ENCODE data around the gene ME1. TPM values are rescaled to one million over a fixed set of nuclear protein-coding genes. Genes with fewer than 3 reads are reported as not detected.

Gene ME1
- total and polyA plus RNA-seq, 2 of the 13 experiments (the other 11 are each of a cell fraction or from before 2014, with no cell fraction given) = not detected

DNA sequence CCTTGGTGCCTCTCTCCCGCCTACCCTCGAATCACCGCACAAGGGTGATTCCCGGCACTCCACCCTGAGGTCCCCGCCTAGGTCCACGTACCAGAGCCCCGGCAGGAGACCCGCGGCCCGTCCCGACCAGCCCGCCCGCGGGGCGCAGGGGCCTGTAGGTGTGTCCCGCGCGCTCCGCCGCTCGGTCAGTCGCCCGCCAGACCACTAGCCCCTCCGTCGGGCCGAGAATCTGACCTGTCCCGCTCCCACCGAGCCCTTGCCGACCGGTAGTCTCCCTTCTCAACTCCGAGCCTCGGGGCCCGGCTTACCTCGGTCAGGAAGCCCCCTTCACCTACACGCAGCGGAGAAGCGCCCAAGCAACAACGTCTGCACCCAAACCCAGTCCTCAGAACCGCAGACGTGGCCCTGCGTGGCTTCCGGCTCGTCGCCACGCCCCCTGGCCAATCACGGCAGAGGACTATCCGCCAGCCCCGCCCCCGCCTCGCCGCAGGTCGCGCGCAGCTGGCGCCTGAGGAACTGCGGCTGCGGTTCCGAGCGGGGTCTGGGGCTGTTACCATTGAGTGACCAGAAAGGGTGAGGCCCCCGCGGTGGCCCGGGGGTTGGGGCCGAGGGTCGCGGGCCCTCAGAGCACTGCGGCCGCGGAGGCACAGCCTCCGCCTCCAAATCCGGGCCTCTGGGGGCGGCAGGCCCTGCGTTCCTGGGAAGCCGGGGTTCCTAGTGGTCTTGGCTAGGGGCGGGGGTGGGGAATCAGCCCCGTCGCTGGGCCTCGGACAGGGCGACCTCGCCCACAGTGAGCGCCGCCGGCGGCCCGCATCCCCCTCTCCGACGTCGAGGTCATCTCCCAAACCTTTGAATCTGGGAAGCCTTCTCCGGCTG, 237.7 kb downstream of the ME1 start, which contains the start of the genes PGM3 and RWDD2A (continued):
- no peak for TF ChIP-seq ZNF276 (CRISPR knock-in tag; IDR thresholded peaks at IDR 0.05; ENCODE audit: low read depth)
- TF ChIP-seq, protein P1, sequence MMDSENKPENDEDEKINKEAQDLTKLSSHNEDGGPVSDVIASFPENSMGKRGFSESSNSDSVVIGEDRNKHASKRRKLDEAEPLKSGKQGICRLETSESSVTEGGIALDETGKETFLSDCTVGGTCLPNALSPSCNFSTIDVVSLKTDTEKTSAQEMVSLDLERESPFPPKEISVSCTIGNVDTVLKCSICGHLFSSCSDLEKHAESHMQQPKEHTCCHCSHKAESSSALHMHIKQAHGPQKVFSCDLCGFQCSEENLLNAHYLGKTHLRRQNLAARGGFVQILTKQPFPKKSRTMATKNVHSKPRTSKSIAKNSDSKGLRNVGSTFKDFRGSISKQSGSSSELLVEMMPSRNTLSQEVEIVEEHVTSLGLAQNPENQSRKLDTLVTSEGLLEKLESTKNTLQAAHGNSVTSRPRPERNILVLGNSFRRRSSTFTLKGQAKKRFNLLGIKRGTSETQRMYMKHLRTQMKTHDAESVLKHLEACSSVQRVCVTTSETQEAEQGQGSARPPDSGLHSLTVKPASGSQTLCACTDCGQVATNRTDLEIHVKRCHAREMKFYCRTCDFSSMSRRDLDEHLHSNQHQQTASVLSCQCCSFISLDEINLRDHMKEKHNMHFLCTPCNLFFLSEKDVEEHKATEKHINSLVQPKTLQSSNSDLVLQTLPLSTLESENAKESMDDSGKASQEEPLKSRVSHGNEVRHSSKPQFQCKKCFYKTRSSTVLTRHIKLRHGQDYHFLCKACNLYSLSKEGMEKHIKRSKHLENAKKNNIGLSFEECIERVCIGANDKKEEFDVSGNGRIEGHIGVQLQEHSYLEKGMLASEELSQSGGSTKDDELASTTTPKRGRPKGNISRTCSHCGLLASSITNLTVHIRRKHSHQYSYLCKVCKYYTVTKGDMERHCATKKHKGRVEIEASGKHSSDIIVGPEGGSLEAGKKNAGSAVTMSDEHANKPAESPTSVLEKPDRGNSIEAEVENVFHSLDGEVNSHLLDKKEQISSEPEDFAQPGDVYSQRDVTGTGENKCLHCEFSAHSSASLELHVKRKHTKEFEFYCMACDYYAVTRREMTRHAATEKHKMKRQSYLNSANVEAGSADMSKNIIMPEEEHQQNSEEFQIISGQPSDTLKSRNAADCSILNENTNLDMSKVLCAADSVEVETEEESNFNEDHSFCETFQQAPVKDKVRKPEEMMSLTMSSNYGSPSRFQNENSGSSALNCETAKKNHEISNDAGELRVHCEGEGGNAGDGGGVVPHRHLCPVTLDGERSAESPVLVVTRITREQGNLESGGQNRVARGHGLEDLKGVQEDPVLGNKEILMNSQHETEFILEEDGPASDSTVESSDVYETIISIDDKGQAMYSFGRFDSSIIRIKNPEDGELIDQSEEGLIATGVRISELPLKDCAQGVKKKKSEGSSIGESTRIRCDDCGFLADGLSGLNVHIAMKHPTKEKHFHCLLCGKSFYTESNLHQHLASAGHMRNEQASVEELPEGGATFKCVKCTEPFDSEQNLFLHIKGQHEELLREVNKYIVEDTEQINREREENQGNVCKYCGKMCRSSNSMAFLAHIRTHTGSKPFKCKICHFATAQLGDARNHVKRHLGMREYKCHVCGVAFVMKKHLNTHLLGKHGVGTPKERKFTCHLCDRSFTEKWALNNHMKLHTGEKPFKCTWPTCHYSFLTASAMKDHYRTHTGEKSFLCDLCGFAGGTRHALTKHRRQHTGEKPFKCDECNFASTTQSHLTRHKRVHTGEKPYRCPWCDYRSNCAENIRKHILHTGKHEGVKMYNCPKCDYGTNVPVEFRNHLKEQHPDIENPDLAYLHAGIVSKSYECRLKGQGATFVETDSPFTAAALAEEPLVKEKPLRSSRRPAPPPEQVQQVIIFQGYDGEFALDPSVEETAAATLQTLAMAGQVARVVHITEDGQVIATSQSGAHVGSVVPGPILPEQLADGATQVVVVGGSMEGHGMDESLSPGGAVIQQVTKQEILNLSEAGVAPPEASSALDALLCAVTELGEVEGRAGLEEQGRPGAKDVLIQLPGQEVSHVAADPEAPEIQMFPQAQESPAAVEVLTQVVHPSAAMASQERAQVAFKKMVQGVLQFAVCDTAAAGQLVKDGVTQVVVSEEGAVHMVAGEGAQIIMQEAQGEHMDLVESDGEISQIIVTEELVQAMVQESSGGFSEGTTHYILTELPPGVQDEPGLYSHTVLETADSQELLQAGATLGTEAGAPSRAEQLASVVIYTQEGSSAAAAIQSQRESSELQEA (CRISPR knock-in tag; IDR thresholded peaks at IDR 0.05; ENCODE audit: not compliant biosample characterization) = peak; percentile 59
- peak; percentile 67; the same call in 1 of the 2 replicates for TF ChIP-seq ELF4 (CRISPR knock-in tag; IDR thresholded peaks at IDR 0.05; ENCODE audit: borderline replicate concordance)
- TF ChIP-seq ATAD3A (CRISPR knock-in tag; IDR thresholded peaks at IDR 0.05) = no peak
- TF ChIP-seq AHR (CRISPR knock-in tag; IDR thresholded peaks at IDR 0.05) = no peak
- no peak for TF ChIP-seq ZFP62 (CRISPR knock-in tag; IDR thresholded peaks at IDR 0.05)
- TF ChIP-seq PRDM15 (CRISPR knock-in tag; IDR thresholded peaks at IDR 0.05) = 0 out of 2 replicates have a peak, but pooled peaks have one; percentile 52
- TF ChIP-seq POLR2AphosphoS2 (IDR thresholded peaks at IDR 0.05; ENCODE audit: low read depth, low read length) = peak; percentile 51; the same call in 1 of the 2 replicates
